OCI-LY3 (cell line): Measurements from ENCODE around the gene PHF10.

Experiments used
- EZH2phosphoT487 ChIP-seq: fragments of 200-600 bp; shearing (Covaris generic); IDR thresholded peaks from 2 replicates; pipeline ENCODE4 v1.6.1; 2018; ENCODE audit warnings: antibody characterized with exemption, mixed run types, low read depth
- TF ChIP-seq, protein P1 (sequence below): fragments of 200-600, 300-600 bp; sonication (generic); IDR thresholded peaks from 2 replicates; pipeline ENCODE4 v1.5.1; 2014; ENCODE audit warnings: antibody characterized with exemption, low read length, low read depth

DNA sequence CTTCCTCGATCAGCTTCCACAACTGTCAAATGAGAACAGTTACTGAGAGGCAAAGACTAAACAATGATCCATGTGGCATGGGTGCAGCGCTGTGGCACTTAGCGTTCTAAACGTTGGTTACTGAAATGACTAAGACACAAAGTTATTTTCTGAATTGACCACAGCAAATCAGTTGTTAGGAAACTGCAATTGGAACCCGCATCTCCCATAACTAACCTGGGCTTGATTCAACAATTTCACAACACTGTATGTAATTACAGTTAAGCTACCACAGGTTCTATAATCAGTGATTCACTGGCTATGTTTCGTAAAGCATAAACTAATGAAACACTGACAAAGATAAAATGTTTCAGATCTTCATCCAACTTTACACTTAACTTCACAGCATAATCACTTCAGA, 35.0 kb downstream of the PHF10 start:
- TF ChIP-seq, protein P1, sequence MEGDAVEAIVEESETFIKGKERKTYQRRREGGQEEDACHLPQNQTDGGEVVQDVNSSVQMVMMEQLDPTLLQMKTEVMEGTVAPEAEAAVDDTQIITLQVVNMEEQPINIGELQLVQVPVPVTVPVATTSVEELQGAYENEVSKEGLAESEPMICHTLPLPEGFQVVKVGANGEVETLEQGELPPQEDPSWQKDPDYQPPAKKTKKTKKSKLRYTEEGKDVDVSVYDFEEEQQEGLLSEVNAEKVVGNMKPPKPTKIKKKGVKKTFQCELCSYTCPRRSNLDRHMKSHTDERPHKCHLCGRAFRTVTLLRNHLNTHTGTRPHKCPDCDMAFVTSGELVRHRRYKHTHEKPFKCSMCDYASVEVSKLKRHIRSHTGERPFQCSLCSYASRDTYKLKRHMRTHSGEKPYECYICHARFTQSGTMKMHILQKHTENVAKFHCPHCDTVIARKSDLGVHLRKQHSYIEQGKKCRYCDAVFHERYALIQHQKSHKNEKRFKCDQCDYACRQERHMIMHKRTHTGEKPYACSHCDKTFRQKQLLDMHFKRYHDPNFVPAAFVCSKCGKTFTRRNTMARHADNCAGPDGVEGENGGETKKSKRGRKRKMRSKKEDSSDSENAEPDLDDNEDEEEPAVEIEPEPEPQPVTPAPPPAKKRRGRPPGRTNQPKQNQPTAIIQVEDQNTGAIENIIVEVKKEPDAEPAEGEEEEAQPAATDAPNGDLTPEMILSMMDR, result no peak
- TF ChIP-seq EZH2phosphoT487, result no peak
